ENCODE data around the gene ARHGAP22.

GRCh38 chr10:48519481-48520183, 85.2 kb downstream of the ARHGAP22 start:
- TF ChIP-seq CTCF (IDR thresholded peaks at IDR 0.05; ENCODE audit: poor library complexity, severe bottlenecking), result no peak
- no peak for TF ChIP-seq EZH2 (IDR thresholded peaks at IDR 0.05; ENCODE audit: borderline replicate concordance, insufficient read depth, low read length, poor library complexity, severe bottlenecking)
- no peak for TF ChIP-seq REST (IDR thresholded peaks at IDR 0.05; ENCODE audit: borderline replicate concordance)

Measured in neural cell (in vitro differentiated cells).